IMR-90 (cell line): Measurements from ENCODE around the gene RANGRF. TPM values are rescaled to one million over a fixed set of nuclear protein-coding genes. Genes with fewer than 3 reads are reported as not detected.

Experiments
- ATAC-seq: fragments of 200-7000 bp; cut with Tn5 transposase; 2 replicates; pipeline ENCODE4 v1.9.1; 2020; ENCODE audit warnings: low read depth, mild to moderate bottlenecking, moderate library complexity
- BruUV-seq: library from RNA; stranded (reverse); fragments of 400-500 nt; replicated peaks from 2 replicates; lab custom pipeline; 2021; lab: Mats Ljungman, UMichigan
- CTCF ChIA-PET: fragments of 300-600 bp; formaldehyde crosslinking; extraction: SDS; loops from one replicate; lab custom pipeline; 2021; ENCODE audit warnings: antibody characterized with exemption; lab: Yijun Ruan, JAX
- POLR2A ChIA-PET: fragments of 300-600 bp; sonication (Branson Sonifier 250); formaldehyde crosslinking; loops from one replicate; lab custom pipeline; 2022; ENCODE audit warnings: antibody characterized with exemption; ENCODE audit not compliant: unreplicated experiment; lab: Charles Lee
- DNase-seq: peaks from one replicate; pipeline ENCODE4 v3.0.0; 2013
- H2AFZ ChIP-seq: replicated peaks from 2 replicates; pipeline ENCODE3; 2013; ENCODE audit warnings: low read length, mild to moderate bottlenecking; ENCODE audit not compliant: poor library complexity
- H2AK5ac ChIP-seq: 2 replicates; pipeline ENCODE4 v1.6.1; 2013; ENCODE audit warnings: low read depth, low read length, inconsistent platforms
- H2AK9ac ChIP-seq: replicated peaks from 2 replicates; pipeline ENCODE3; 2013; ENCODE audit warnings: mild to moderate bottlenecking, low read depth, low read length, moderate library complexity; ENCODE audit not compliant: poor library complexity
- H2BK120ac ChIP-seq: 2 replicates; pipeline ENCODE4 v1.6.1; 2013; ENCODE audit warnings: low read depth, low read length, inconsistent platforms
- H2BK15ac ChIP-seq: 3 replicates; pipeline ENCODE4 v1.6.1; 2013; ENCODE audit warnings: low read depth, low read length, inconsistent platforms
- H2BK20ac ChIP-seq: 2 replicates; pipeline ENCODE4 v1.6.1; 2013; ENCODE audit warnings: low read depth, mild to moderate bottlenecking, inconsistent platforms, low read length, moderate library complexity
- H2BK5ac ChIP-seq: 2 replicates; pipeline ENCODE4 v1.6.1; 2013; ENCODE audit warnings: mild to moderate bottlenecking, low read depth, low read length, inconsistent platforms; ENCODE audit not compliant: poor library complexity, severe bottlenecking
- H3K14ac ChIP-seq: replicated peaks from 2 replicates; pipeline ENCODE4 v1.6.1; 2013; ENCODE audit warnings: low read depth, low read length, inconsistent platforms
- H3K18ac ChIP-seq: 2 replicates; pipeline ENCODE4 v1.6.1; 2013; ENCODE audit warnings: low read depth, low read length, control low read depth
- H3K23ac ChIP-seq: 2 replicates; pipeline ENCODE4 v1.6.1; 2013; ENCODE audit warnings: low read depth, low read length, inconsistent platforms
- H3K27ac ChIP-seq: 2 replicates; pipeline ENCODE4 v1.5.1; 2013; ENCODE audit warnings: mild to moderate bottlenecking, control low read depth, low read length; ENCODE audit not compliant: insufficient read depth
- H3K27me3 ChIP-seq: 2 replicates; pipeline ENCODE4 v1.6.1; 2013; ENCODE audit warnings: low read length; ENCODE audit not compliant: control insufficient read depth, insufficient read depth
- H3K36me3 ChIP-seq: 2 replicates; pipeline ENCODE4 v1.6.1; 2013; ENCODE audit warnings: low read length, mixed read lengths; ENCODE audit not compliant: control insufficient read depth, insufficient read depth
- H3K4ac ChIP-seq: 2 replicates; pipeline ENCODE4 v1.6.1; 2013; ENCODE audit warnings: low read depth, low read length, inconsistent platforms
- H3K4me1 ChIP-seq: 2 replicates; pipeline ENCODE4 v1.6.1; 2013; ENCODE audit warnings: low read length, mixed read lengths; ENCODE audit not compliant: control insufficient read depth, insufficient read depth
- H3K4me2 ChIP-seq: 2 replicates; pipeline ENCODE4 v1.6.1; 2013; ENCODE audit warnings: low read depth, mild to moderate bottlenecking, control low read depth, low read length, moderate library complexity
- H3K4me3 ChIP-seq: 2 replicates; pipeline ENCODE4 v1.5.1; 2013; ENCODE audit warnings: low read depth, mild to moderate bottlenecking, control low read depth, low read length, moderate library complexity; ENCODE audit not compliant: insufficient read depth
- H3K56ac ChIP-seq: 2 replicates; pipeline ENCODE4 v1.6.1; 2013; ENCODE audit warnings: low read length, inconsistent platforms; ENCODE audit not compliant: insufficient read depth; ENCODE audit errors: extremely low read depth
- H3K79me1 ChIP-seq, 2 experiments: 2 replicates each; pipeline ENCODE4 v1.6.1; 2013; ENCODE audit warnings: low read length in 2 of 2, inconsistent platforms in 1 of 2, low read depth in 1 of 2
- H3K9ac ChIP-seq: 2 replicates; pipeline ENCODE4 v1.6.1; 2013; ENCODE audit warnings: low read depth, low read length, control low read depth
- H3K9me1 ChIP-seq: 2 replicates; pipeline ENCODE4 v1.6.1; 2013; ENCODE audit warnings: low read length, inconsistent platforms; ENCODE audit not compliant: insufficient read depth
- H3K9me3 ChIP-seq: 2 replicates; pipeline ENCODE4 v1.6.1; 2013; ENCODE audit warnings: low read length; ENCODE audit not compliant: control insufficient read depth, insufficient read depth
- H4K20me1 ChIP-seq: 2 replicates; pipeline ENCODE4 v1.6.1; 2013; ENCODE audit warnings: low read length, inconsistent platforms; ENCODE audit not compliant: insufficient read depth
- H4K5ac ChIP-seq: 2 replicates; pipeline ENCODE4 v1.6.1; 2013; ENCODE audit warnings: mild to moderate bottlenecking, low read depth, low read length, control low read depth
- H4K8ac ChIP-seq, 2 experiments: 2 replicates each; pipeline ENCODE4 v1.6.1; 2013; ENCODE audit warnings: low read depth in 2 of 2, low read length in 2 of 2, control low read depth in 1 of 2, inconsistent platforms in 1 of 2
- H4K91ac ChIP-seq: 2 replicates; pipeline ENCODE4 v1.6.1; 2013; ENCODE audit warnings: low read depth, low read length, inconsistent platforms; ENCODE audit not compliant: insufficient read depth
- BHLHE40 ChIP-seq: fragments of 150-350 bp; IDR thresholded peaks from 2 replicates; pipeline ENCODE4 v1.6.1; 2016; ENCODE audit warnings: mild to moderate bottlenecking, low read depth, low read length
- CTCF ChIP-seq: conservative IDR thresholded peaks from 2 replicates; pipeline ENCODE4 v1.5.1; 2012; ENCODE audit warnings: mild to moderate bottlenecking, low read depth, low read length, improper control_type of control experiment
- MAZ ChIP-seq: IDR thresholded peaks from 2 replicates; pipeline ENCODE4 v1.6.1; 2012; ENCODE audit warnings: low read depth, mild to moderate bottlenecking, low read length, improper control_type of control experiment, moderate library complexity, borderline replicate concordance
- RAD21 ChIP-seq: IDR thresholded peaks from 2 replicates; pipeline ENCODE4 v1.6.1; 2012; ENCODE audit warnings: low read length, improper control_type of control experiment
- RCOR1 ChIP-seq: IDR thresholded peaks from 2 replicates; pipeline ENCODE4 v1.6.1; 2012; ENCODE audit warnings: mild to moderate bottlenecking, low read length, improper control_type of control experiment; ENCODE audit not compliant: insufficient replicate concordance
- SMC3 ChIP-seq: fragments of 150-350 bp; IDR thresholded peaks from 2 replicates; pipeline ENCODE4 v1.6.1; 2016; ENCODE audit warnings: low read depth, mild to moderate bottlenecking, antibody characterized with exemption, low read length, moderate library complexity
- WGBS, 2 experiments: methylation state at CpG; one replicate each; pipeline versions ENCODE4 v1.1.5 to v1.1.7; 2013; ENCODE audit warnings: missing lambda C conversion rate in 2 of 2; ENCODE audit not compliant: insufficient read length in 1 of 2; ENCODE audit errors: extremely low coverage in 2 of 2; 5-methylcytosine and 5-hydroxymethylcytosine counted together
- dilution Hi-C: fragments of 300-500 bp; cut with HindIII; formaldehyde crosslinking; loops from one replicate; pipeline ENCODE4 v1.14.3; 2018; ENCODE audit warnings: low sequenced_read_pairs; ENCODE audit not compliant: unreplicated experiment
- in situ Hi-C: fragments of 300-500 bp; cut with MboI; formaldehyde crosslinking; loops from 3 replicates; pipeline ENCODE4 v1.14.3; 2019; ENCODE audit warnings: low sequenced_read_pairs, inconsistent platforms, mixed read lengths
- intact Hi-C: fragments of 100-400 bp; cut with micrococcal nuclease; formaldehyde crosslinking; loops from 2 replicates; pipeline ENCODE4 v1.10.0; 2022
- polyA plus RNA-seq, 3 experiments: library from polyadenylated mRNA; depleted of rRNA; stranded (reverse); fragments of >200 nt; gene quantifications; 2 replicates each; pipeline ENCODE4 v1.2.3, GENCODE V29; 2012; ENCODE audit warnings: low replicate concordance in 1 of 3
- total RNA-seq: library from RNA; depleted of rRNA; stranded (reverse); fragments of >200 nt; gene quantifications from 2 replicates; pipeline ENCODE4 v1.2.3, GENCODE V29; 2012

RANGRF gene
- total and polyA plus RNA-seq, 2 of the 4 experiments (the other 2 are of a cell fraction) = 19.5 to 36.6 TPM

- Histone ChIP-seq H3K23ac (no peak overlapping the region), H3K56ac (no peak overlapping the region), H3K4me3 (no peak overlapping the region), H4K8ac (no peak overlapping the region), H2AFZ (peak overlapping the region; percentile 77), H3K27ac (no peak overlapping the region), H4K20me1 (no peaks in the 10 kb centered on the region), H3K18ac (no peak overlapping the region), H3K4me2 (no peak overlapping the region), H4K5ac (no peak overlapping the region), H3K9me1 (no peaks in the 10 kb centered on the region), H3K79me1 (peaks cover 0 to 3% of the 10 kb centered on the region in 2 experiments; a peak in 1 of 4 replicates), H3K9ac (no peak overlapping the region), H4K91ac (no peak overlapping the region), H2BK20ac (no peak overlapping the region), H3K4me1 (no peaks in the 10 kb centered on the region), H3K9me3 (no peaks in the 10 kb centered on the region), H3K14ac (no peak overlapping the region), H3K36me3 (no peaks in the 10 kb centered on the region), H3K4ac (no peak overlapping the region), H2AK9ac (peak overlapping the region; percentile 53), H2BK5ac (no peak overlapping the region), H2BK15ac (no peak overlapping the region), H2AK5ac (no peak overlapping the region), H2BK120ac (no peak overlapping the region), H3K27me3 (no peaks in the 10 kb centered on the region; the same call in 1 of the 2 replicates)
- in situ Hi-C loops (loop anchor here (25.0 kb wide), 1 partner anchor 213 kb away; the partner anchor contains the start of gene ALOX12B), dilution Hi-C loops (no loop called here), intact Hi-C loops (loop anchor here (1.0 to 5.0 kb wide), 4 partner anchors 74 to 240 kb away; no protein-coding TSS in a partner anchor)
- BruUV-seq = no TSS peak
- TF ChIP-seq MAZ = peak; percentile 31; the same call in 1 of the 2 replicates
- TF ChIP-seq CTCF = peak; percentile 80
- no peak for TF ChIP-seq BHLHE40
- TF ChIP-seq RCOR1 = no peak
- peak; percentile 80 for TF ChIP-seq SMC3
- TF ChIP-seq RAD21 = peak; percentile 86
- WGBS, 2 experiments = no CpG with 5 or more reads among the region's 8 CpGs
- POLR2A ChIA-PET = no interaction called here
- DNase-seq (peak; percentile 64), ATAC-seq (peak; percentile 98)
- CTCF ChIA-PET = interaction anchor here (0.6 to 1.0 kb wide), 5 partner anchors 62 to 600 kb away, joined by 3 to 5 read pairs (median 3); no protein-coding TSS in a partner anchor
Measured at GRCh38 chr17:8300627-8301242, 12.3 kb downstream of the RANGRF start.
